H9 (cell line): Measurements from ENCODE around the gene SUPT5H. TPM values are rescaled to one million over a fixed set of nuclear protein-coding genes. Genes with fewer than 3 reads are reported as not detected.

Experiments
- DNase-seq: peaks from one replicate; pipeline ENCODE4 v3.0.0-alpha.2; 2017
- H2AFZ ChIP-seq: one replicate; pipeline ENCODE4 v1.6.1; 2013; ENCODE audit warnings: mild to moderate bottlenecking, low read length, control low read depth, moderate library complexity
- H2AK5ac ChIP-seq: 2 replicates; pipeline ENCODE4 v1.6.1; 2013; ENCODE audit warnings: low read length, control low read depth, mixed read lengths; ENCODE audit not compliant: insufficient read length
- H2BK120ac ChIP-seq: one replicate; pipeline ENCODE4 v1.6.1; 2013; ENCODE audit warnings: low read depth, mild to moderate bottlenecking, low read length, control low read depth, inconsistent platforms; ENCODE audit not compliant: poor library complexity, severe bottlenecking
- H2BK12ac ChIP-seq: 2 replicates; pipeline ENCODE4 v1.6.1; 2013; ENCODE audit warnings: low read length, control low read depth, mixed read lengths, low read depth; ENCODE audit not compliant: insufficient read length
- H2BK15ac ChIP-seq: 2 replicates; pipeline ENCODE4 v1.6.1; 2013; ENCODE audit warnings: low read depth, low read length, control low read depth
- H2BK20ac ChIP-seq: one replicate; pipeline ENCODE4 v1.6.1; 2013; ENCODE audit warnings: low read depth, mild to moderate bottlenecking, low read length, control low read depth, inconsistent platforms; ENCODE audit not compliant: poor library complexity, severe bottlenecking
- H2BK5ac ChIP-seq: 2 replicates; pipeline ENCODE4 v1.6.1; 2013; ENCODE audit warnings: low read length, control low read depth, mixed read lengths; ENCODE audit not compliant: insufficient read length
- H3K14ac ChIP-seq: 2 replicates; pipeline ENCODE4 v1.6.1; 2013; ENCODE audit warnings: low read length, control low read depth; ENCODE audit not compliant: insufficient read depth
- H3K18ac ChIP-seq: 2 replicates; pipeline ENCODE4 v1.6.1; 2013; ENCODE audit warnings: low read depth, mild to moderate bottlenecking, mixed read lengths, low read length, control low read depth; ENCODE audit not compliant: insufficient read length
- H3K23ac ChIP-seq: 2 replicates; pipeline ENCODE4 v1.6.1; 2013; ENCODE audit warnings: low read length, control low read depth, mixed read lengths, low read depth; ENCODE audit not compliant: insufficient read length
- H3K23me2 ChIP-seq: 2 replicates; pipeline ENCODE4 v1.6.1; 2013; ENCODE audit warnings: low read depth, mild to moderate bottlenecking, mixed read lengths, low read length, control low read depth; ENCODE audit not compliant: insufficient read length, poor library complexity, severe bottlenecking
- H3K27ac ChIP-seq: 2 replicates; pipeline ENCODE4 v1.5.1; 2013; ENCODE audit warnings: low read length, control low read depth, mixed read lengths, low read depth; ENCODE audit not compliant: insufficient read length
- H3K27me3 ChIP-seq: 2 replicates; pipeline ENCODE4 v1.6.1; 2013; ENCODE audit warnings: low read length, control low read depth, inconsistent platforms; ENCODE audit not compliant: insufficient read depth
- H3K4ac ChIP-seq: 2 replicates; pipeline ENCODE4 v1.6.1; 2013; ENCODE audit warnings: low read depth, mild to moderate bottlenecking, control low read depth, inconsistent platforms, low read length, moderate library complexity
- H3K4me1 ChIP-seq: 2 replicates; pipeline ENCODE4 v1.6.1; 2013; ENCODE audit warnings: low read length, control low read depth, inconsistent platforms; ENCODE audit not compliant: insufficient read depth
- H3K4me2 ChIP-seq: 2 replicates; pipeline ENCODE4 v1.6.1; 2013; ENCODE audit warnings: low read length, control low read depth, mixed read lengths; ENCODE audit not compliant: insufficient read length, insufficient read depth
- H3K56ac ChIP-seq: 2 replicates; pipeline ENCODE4 v1.6.1; 2013; ENCODE audit warnings: low read depth, mild to moderate bottlenecking, mixed read lengths, low read length, control low read depth; ENCODE audit not compliant: insufficient read length
- H3K79me1 ChIP-seq: 2 replicates; pipeline ENCODE4 v1.6.1; 2013; ENCODE audit warnings: low read depth, mild to moderate bottlenecking, moderate library complexity, low read length, control low read depth, inconsistent platforms; ENCODE audit not compliant: insufficient read depth, poor library complexity, severe bottlenecking
- H3K79me2 ChIP-seq: 2 replicates; pipeline ENCODE4 v1.6.1; 2013; ENCODE audit warnings: low read length, control low read depth, inconsistent platforms; ENCODE audit not compliant: insufficient read depth
- H3K9ac ChIP-seq: 2 replicates; pipeline ENCODE4 v1.6.1; 2013; ENCODE audit warnings: low read length, control low read depth, mixed read lengths; ENCODE audit not compliant: insufficient read length; ENCODE audit errors: extremely low read depth
- H3K9me3 ChIP-seq: one replicate; pipeline ENCODE4 v1.6.1; 2013; ENCODE audit warnings: low read depth, low read length, inconsistent platforms; ENCODE audit not compliant: control insufficient read depth
- H3T11ph ChIP-seq: one replicate; pipeline ENCODE4 v1.6.1; 2013; ENCODE audit warnings: mild to moderate bottlenecking, low read length, control low read depth, inconsistent platforms
- H4K20me1 ChIP-seq: one replicate; pipeline ENCODE4 v1.6.1; 2013; ENCODE audit not compliant: control insufficient read depth, insufficient read length, insufficient read depth
- H4K5ac ChIP-seq: 2 replicates; pipeline ENCODE4 v1.6.1; 2013; ENCODE audit warnings: low read depth, mild to moderate bottlenecking, mixed read lengths, low read length, control low read depth; ENCODE audit not compliant: insufficient read length
- H4K8ac ChIP-seq: replicated peaks from 2 replicates; pipeline ENCODE4 v1.6.1; 2013; ENCODE audit warnings: low read length, control low read depth, mixed read lengths, low read depth; ENCODE audit not compliant: insufficient read length
- H4K91ac ChIP-seq: 2 replicates; pipeline ENCODE4 v1.6.1; 2013; ENCODE audit warnings: low read depth, mild to moderate bottlenecking, moderate library complexity, mixed read lengths, low read length, control low read depth; ENCODE audit not compliant: insufficient read length
- H3K27ac Mint-ChIP-seq, 3 experiments: 2 replicates in 2 of 3; 3 replicates in 1 of 3; pipeline ENCODE4 v1.8.0; 2020 to 2021; ENCODE audit warnings: mixed read lengths in 3 of 3, mild to moderate bottlenecking in 1 of 3, moderate library complexity in 1 of 3
- H3K27me3 Mint-ChIP-seq: 2 replicates; pipeline ENCODE4 v1.8.0; 2021; ENCODE audit warnings: low read depth, mild to moderate bottlenecking, moderate library complexity, mixed read lengths
- H3K36me3 Mint-ChIP-seq, 3 experiments: 2 replicates in 2 of 3; 3 replicates in 1 of 3; pipeline ENCODE4 v1.8.0; 2020 to 2021; ENCODE audit warnings: low read depth in 3 of 3, mixed read lengths in 3 of 3; ENCODE audit not compliant: insufficient read depth in 1 of 3
- H3K4me1 Mint-ChIP-seq, 2 experiments: 2 replicates each; pipeline ENCODE4 v1.8.0; 2020; ENCODE audit warnings: mixed read lengths in 2 of 2
- H3K4me3 Mint-ChIP-seq, 2 experiments: 2 replicates in 1 of 2; 3 replicates in 1 of 2; pipeline ENCODE4 v1.8.0; 2020 to 2021; ENCODE audit warnings: mild to moderate bottlenecking in 2 of 2, mixed read lengths in 2 of 2, moderate library complexity in 1 of 2
- H3K9me3 Mint-ChIP-seq, 2 experiments: 2 replicates in 1 of 2; 3 replicates in 1 of 2; pipeline ENCODE4 v1.8.0; 2020; ENCODE audit warnings: mild to moderate bottlenecking in 2 of 2, mixed read lengths in 2 of 2, moderate library complexity in 1 of 2
- WGBS: extraction: QIAGEN DNeasy Blood & Tissue Kit; methylation state at CpG from one replicate; pipeline ENCODE4 v1.1.7; 2013; ENCODE audit warnings: missing lambda C conversion rate, low lambda C conversion rate, mixed read lengths; ENCODE audit not compliant: insufficient read length; ENCODE audit errors: extremely low coverage; 5-methylcytosine and 5-hydroxymethylcytosine counted together
- total RNA-seq: library from RNA; stranded (reverse); gene quantifications from 2 replicates; pipeline ENCODE4 v1.2.1, GENCODE V29; 2021
- TF ChIP-seq, protein P1 (sequence below): fragments of 200-600 bp; sonication (generic); conservative IDR thresholded peaks from 3 replicates; pipeline ENCODE4 v1.8.0; 2021; ENCODE audit warnings: antibody characterized with exemption, mild to moderate bottlenecking

Gene SUPT5H
- total RNA-seq, 1 experiment from 2014 or later = 145 TPM

- no peak overlapping the region for H3T11ph ChIP-seq
- H3K4me2 ChIP-seq = no peak overlapping the region
- Mint-ChIP-seq H3K9me3 (no peaks in the 10 kb centered on the region; a peak in 1 of 5 replicates), H3K36me3 (peaks cover 4 to 8% (median 5%) of the 10 kb centered on the region in 3 experiments; a peak in 6 of 7 replicates), H3K27ac (no peak overlapping the region), H3K27me3 (peaks cover 71% of the 10 kb centered on the region), H3K4me1 (peaks cover 15 to 18% of the 10 kb centered on the region in 2 experiments), H3K4me3 (no peak overlapping the region)
- no peak overlapping the region for H2BK20ac ChIP-seq
- no peak overlapping the region for H3K56ac ChIP-seq
- H2BK12ac ChIP-seq = no peak overlapping the region
- H3K18ac ChIP-seq = no peak overlapping the region
- H3K23me2 ChIP-seq = peaks cover 10% of the 10 kb centered on the region
- H4K5ac ChIP-seq = no peak overlapping the region
- no peak overlapping the region for H2AFZ ChIP-seq
- H3K23ac ChIP-seq = no peak overlapping the region
- peaks cover 5% of the 10 kb centered on the region; the same call in 1 of the 2 replicates for H3K27me3 ChIP-seq
- no peaks in the 10 kb centered on the region for H3K9me3 ChIP-seq
- whole genome bisulfite sequencing = no CpG with 5 or more reads among the region's 2 CpGs
- H4K91ac ChIP-seq = no peak overlapping the region
- no peak overlapping the region for H3K27ac ChIP-seq
- H4K20me1 ChIP-seq = no peaks in the 10 kb centered on the region
- TF ChIP-seq, protein P1, sequence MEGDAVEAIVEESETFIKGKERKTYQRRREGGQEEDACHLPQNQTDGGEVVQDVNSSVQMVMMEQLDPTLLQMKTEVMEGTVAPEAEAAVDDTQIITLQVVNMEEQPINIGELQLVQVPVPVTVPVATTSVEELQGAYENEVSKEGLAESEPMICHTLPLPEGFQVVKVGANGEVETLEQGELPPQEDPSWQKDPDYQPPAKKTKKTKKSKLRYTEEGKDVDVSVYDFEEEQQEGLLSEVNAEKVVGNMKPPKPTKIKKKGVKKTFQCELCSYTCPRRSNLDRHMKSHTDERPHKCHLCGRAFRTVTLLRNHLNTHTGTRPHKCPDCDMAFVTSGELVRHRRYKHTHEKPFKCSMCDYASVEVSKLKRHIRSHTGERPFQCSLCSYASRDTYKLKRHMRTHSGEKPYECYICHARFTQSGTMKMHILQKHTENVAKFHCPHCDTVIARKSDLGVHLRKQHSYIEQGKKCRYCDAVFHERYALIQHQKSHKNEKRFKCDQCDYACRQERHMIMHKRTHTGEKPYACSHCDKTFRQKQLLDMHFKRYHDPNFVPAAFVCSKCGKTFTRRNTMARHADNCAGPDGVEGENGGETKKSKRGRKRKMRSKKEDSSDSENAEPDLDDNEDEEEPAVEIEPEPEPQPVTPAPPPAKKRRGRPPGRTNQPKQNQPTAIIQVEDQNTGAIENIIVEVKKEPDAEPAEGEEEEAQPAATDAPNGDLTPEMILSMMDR = no peak
- no peak overlapping the region for H2BK5ac ChIP-seq
- H3K14ac ChIP-seq = no peak overlapping the region
- no peak overlapping the region for H2BK120ac ChIP-seq
- DNase-seq = no peak
- peaks cover 4% of the 10 kb centered on the region for H3K79me1 ChIP-seq
- no peaks in the 10 kb centered on the region; the same call in 1 of the 2 replicates for H3K79me2 ChIP-seq
- H4K8ac ChIP-seq = no peak overlapping the region
- H3K4me1 ChIP-seq = no peaks in the 10 kb centered on the region; the same call in 1 of the 2 replicates
- no peak overlapping the region for H3K9ac ChIP-seq
- no peak overlapping the region for H2AK5ac ChIP-seq
- H2BK15ac ChIP-seq = no peak overlapping the region
- no peak overlapping the region for H3K4ac ChIP-seq
Measured at GRCh38 chr19:39512988-39513387, 67.6 kb downstream of the SUPT5H start.
